Measurements from ENCODE around the gene CTXND2.
A peak's percentile ranks its signal among the peaks of the same experiment; 100 is the strongest.
"Not testable (repeated sequence)": the region's sequence is repeated elsewhere in the genome, so short reads cannot be mapped to it uniquely, and the experiment has no call there.

Gene CTXND2

GRCh38 chr1:150917387-150917786 is 30.5 kb downstream of the CTXND2 start:
- Mint-ChIP-seq H3K36me3 (ENCODE audit: low read depth) (no peaks in the 10 kb centered on the region), H3K4me1 (no peaks in the 10 kb centered on the region), H3K4me3 (no peak overlapping the region), H3K9me3 (no peaks in the 10 kb centered on the region), H3K27ac (no peak overlapping the region), H3K27me3 (ENCODE audit: low read depth) (no peaks in the 10 kb centered on the region)
- TF ChIP-seq CTCF (IDR thresholded peaks at IDR 0.05; ENCODE audit: unreplicated experiment in 3 of 3) = no peak

GRCh38 chr1:150922519-150922975 is 35.6 kb downstream of the CTXND2 start:
- H3K36me3 Mint-ChIP-seq (ENCODE audit: low read depth) = peaks cover 10% of the 10 kb centered on the region
- H3K4me1 Mint-ChIP-seq = no peaks in the 10 kb centered on the region
- peak; percentile 62 to 77 (median 73) for TF ChIP-seq CTCF (IDR thresholded peaks at IDR 0.05; ENCODE audit: unreplicated experiment in 3 of 3)
- peak overlapping the region in 2 of 3 experiments; percentile 13 to 33 for H3K4me3 Mint-ChIP-seq
- H3K27me3 Mint-ChIP-seq (ENCODE audit: low read depth) = no peaks in the 10 kb centered on the region
- no peak overlapping the region for H3K27ac Mint-ChIP-seq
- H3K9me3 Mint-ChIP-seq = peaks cover under 1% of the 10 kb centered on the region

GRCh38 chr1:150925080-150925479 is 38.1 kb downstream of the CTXND2 start:
- Mint-ChIP-seq H3K27ac (no peak overlapping the region), H3K36me3 (ENCODE audit: low read depth) (peaks cover 35% of the 10 kb centered on the region), H3K4me1 (no peaks in the 10 kb centered on the region), H3K27me3 (ENCODE audit: low read depth) (no peaks in the 10 kb centered on the region), H3K4me3 (peak overlapping the region in 2 of 3 experiments; percentile 36 to 97), H3K9me3 (peaks cover 8% of the 10 kb centered on the region)
- TF ChIP-seq CTCF (IDR thresholded peaks at IDR 0.05; ENCODE audit: unreplicated experiment in 3 of 3) = no peak

- Mint-ChIP-seq H3K4me3 (peak within 1 kb of the TSS; percentile 97 to 100 (median 98)), H3K36me3 (ENCODE audit: low read depth) (peaks cover 47% of the 10 kb centered on the region), H3K4me1 (no peaks in the 10 kb centered on the region), H3K9me3 (peaks cover 12% of the 10 kb centered on the region), H3K27me3 (ENCODE audit: low read depth) (no peaks in the 10 kb centered on the region), H3K27ac (peak within 1 kb of the TSS; percentile 97 to 99 (median 98))
- TF ChIP-seq CTCF (IDR thresholded peaks at IDR 0.05; ENCODE audit: unreplicated experiment in 3 of 3) = no peak
Observed at GRCh38 chr1:150926097-150926741, 39.3 kb downstream of the CTXND2 start, which contains the start of gene SETDB1. SETDB1 (plus strand) TSS chr1:150926363; CDS start chr1:150927715, 1,352 bp downstream.

- H3K4me1 Mint-ChIP-seq = no peaks in the 10 kb centered on the region
- H3K27ac Mint-ChIP-seq = peak overlapping the region in 1 of 3 experiments; percentile 35
- H3K27me3 Mint-ChIP-seq (ENCODE audit: low read depth) = no peaks in the 10 kb centered on the region
- no peak for TF ChIP-seq CTCF (IDR thresholded peaks at IDR 0.05; ENCODE audit: unreplicated experiment in 3 of 3)
- peaks cover 61% of the 10 kb centered on the region for H3K36me3 Mint-ChIP-seq (ENCODE audit: low read depth)
- peaks cover 18% of the 10 kb centered on the region for H3K9me3 Mint-ChIP-seq
- H3K4me3 Mint-ChIP-seq = peak overlapping the region; percentile 97 to 100 (median 98)
Observed at GRCh38 chr1:150927624-150928023, 40.7 kb downstream of the CTXND2 start.

- H3K9me3 Mint-ChIP-seq = peaks cover 19% of the 10 kb centered on the region
- H3K27ac Mint-ChIP-seq = peak overlapping the region in 2 of 3 experiments; percentile 55 to 78
- H3K4me3 Mint-ChIP-seq = peak overlapping the region; percentile 68 to 83 (median 74)
- no peak for TF ChIP-seq CTCF (IDR thresholded peaks at IDR 0.05; ENCODE audit: unreplicated experiment in 3 of 3)
- H3K27me3 Mint-ChIP-seq (ENCODE audit: low read depth) = no peaks in the 10 kb centered on the region
- peaks cover 68% of the 10 kb centered on the region for H3K36me3 Mint-ChIP-seq (ENCODE audit: low read depth)
- no peaks in the 10 kb centered on the region for H3K4me1 Mint-ChIP-seq
Observed at GRCh38 chr1:150928286-150928685, 41.4 kb downstream of the CTXND2 start.

- not testable (repeated sequence) for H3K27ac Mint-ChIP-seq; H3K4me1 Mint-ChIP-seq; H3K4me3 Mint-ChIP-seq; H3K27me3 Mint-ChIP-seq (ENCODE audit: low read depth)
- Mint-ChIP-seq H3K36me3 (ENCODE audit: low read depth) (peaks cover 72% of the 10 kb centered on the region), H3K9me3 (peaks cover 19% of the 10 kb centered on the region)
Observed at GRCh38 chr1:150928775-150929174, 41.8 kb downstream of the CTXND2 start.

Measured in nephron (organoid).